Measurements from ENCODE around the gene TMTC2. TPM values are rescaled to one million over a fixed set of nuclear protein-coding genes. Genes with fewer than 3 reads are reported as not detected.

Gene TMTC2
- total and polyA plus RNA-seq, 2 donors (not counting 3 experiments of a cell fraction or from before 2014, with no cell fraction given): 4.1 to 7.8 TPM

GRCh38 chr12:82866227-82866775, 179.6 kb downstream of the TMTC2 start:
- Histone ChIP-seq H3K27me3 (ENCODE audit: control insufficient read depth in 2 of 2, insufficient read depth in 2 of 2, low read length in 2 of 2) (no peaks in the 10 kb centered on the region), H3K4me2 (ENCODE audit: insufficient read depth, low read length) (no peak overlapping the region), H2AFZ (ENCODE audit: low read depth, low read length) (no peak overlapping the region), H3K4me3 (replicated peaks in 1 of 3; ENCODE audit: insufficient read depth in 1 of 3, low read depth in 1 of 3, low read length in 3 of 3) (no peak overlapping the region), H3K4me1 (ENCODE audit: control insufficient read depth, extremely low read depth, insufficient read depth, low read length) (peaks cover 11% of the 10 kb centered on the region), H3K27ac (ENCODE audit: insufficient read depth, low read depth, low read length) (no peak overlapping the region), H3K9me3 (replicated peaks; ENCODE audit: control insufficient read depth, insufficient read depth, low read length) (no peaks in the 10 kb centered on the region), H3K36me3 (ENCODE audit: control insufficient read depth in 2 of 2, extremely low read depth in 1 of 2, insufficient read depth in 2 of 2, low read length in 2 of 2) (no peaks in the 10 kb centered on the region), H3K9me1 (replicated peaks; ENCODE audit: control insufficient read depth, extremely low read depth, insufficient read depth, low read length) (no peaks in the 10 kb centered on the region), H3K9ac (replicated peaks; ENCODE audit: extremely low read depth, insufficient read depth, low read length) (no peak overlapping the region), H4K20me1 (replicated peaks; ENCODE audit: control insufficient read depth, extremely low read depth, insufficient read depth, low read length) (no peaks in the 10 kb centered on the region), H3K79me2 (ENCODE audit: control insufficient read depth, insufficient read depth, low read length) (no peaks in the 10 kb centered on the region)
- dilution Hi-C loops (cut with MboI; ENCODE audit: extremely low pct_ligation_motif_present, low sequenced_read_pairs) (no loop called here), intact Hi-C loops (cut with micrococcal nuclease) (no loop called here)
- no peak for DNase-seq (ENCODE audit: low read depth, low spot score)
- ChIA-PET CTCF (no interaction called here), POLR2A (interaction anchor here (0.6 to 0.7 kb wide), 2 partner anchors 9 to 423 kb away, joined by 3 to 4 read pairs; no protein-coding TSS in a partner anchor)
- FAIRE-seq: no peak
- TF ChIP-seq POLR2AphosphoS5 (IDR thresholded peaks at IDR 0.05; ENCODE audit: insufficient read depth, low read depth, low read length) (no peak), JUN (IDR thresholded peaks at IDR 0.05; ENCODE audit: borderline replicate concordance, insufficient read depth, insufficient read length, low read depth) (no peak), EZH2 (IDR thresholded peaks at IDR 0.05; ENCODE audit: borderline replicate concordance, low read depth, low read length, severe bottlenecking) (no peak), GATA2 (IDR thresholded peaks at IDR 0.05; ENCODE audit: insufficient read depth, insufficient read length, low read depth, low read length) (no peak), CTCF (IDR thresholded peaks at IDR 0.05; ENCODE audit: extremely low read depth in 1 of 2, insufficient read depth in 1 of 2, low read depth in 1 of 2, low read length in 2 of 2) (no peak), POLR2A (IDR thresholded peaks at IDR 0.05; ENCODE audit: low read depth, low read length) (no peak), FOS (IDR thresholded peaks at IDR 0.05; ENCODE audit: borderline replicate concordance, insufficient read depth, low read length) (no peak), MAX (IDR thresholded peaks at IDR 0.05; ENCODE audit: insufficient read depth, insufficient read length) (no peak), MYC (IDR thresholded peaks at IDR 0.05; ENCODE audit: low read depth, low read length) (no peak)
- BruUV-seq (replicated peaks): no TSS peak
